ENCODE data around the gene PBXIP1. TPM values are rescaled to one million over a fixed set of nuclear protein-coding genes. Genes with fewer than 3 reads are reported as not detected.

PBXIP1 gene
- total and polyA plus RNA-seq, 2 of the 13 experiments (the other 11 are each of a cell fraction or from before 2014, with no cell fraction given): 16.3 to 31.9 TPM

- 0 out of 2 replicates have a peak, but pooled peaks have one; percentile 3 for TF ChIP-seq ZFY (CRISPR knock-in tag; IDR thresholded peaks at IDR 0.05)
- TF ChIP-seq MAF1 (CRISPR knock-in tag; IDR thresholded peaks at IDR 0.05; ENCODE audit: borderline replicate concordance): 0 out of 2 replicates have a peak, but pooled peaks have one; percentile 27
- TF ChIP-seq SP5 (CRISPR knock-in tag; IDR thresholded peaks at IDR 0.05; ENCODE audit: borderline replicate concordance, low read depth): peak; percentile 71
- no peak for TF ChIP-seq ZNF138 (CRISPR knock-in tag; IDR thresholded peaks at IDR 0.05; ENCODE audit: low read depth)
- TF ChIP-seq ZNF142 (CRISPR knock-in tag; IDR thresholded peaks at IDR 0.05): no peak
- no peak for TF ChIP-seq FOXA3 (CRISPR knock-in tag; IDR thresholded peaks at IDR 0.05)
- no peak for TF ChIP-seq FUBP1 (CRISPR knock-in tag; IDR thresholded peaks at IDR 0.05; ENCODE audit: borderline replicate concordance)
- no peak for TF ChIP-seq TBL1XR1 (IDR thresholded peaks at IDR 0.05; ENCODE audit: borderline replicate concordance, low read length, partially characterized antibody)
- TF ChIP-seq MIER3 (CRISPR knock-in tag; IDR thresholded peaks at IDR 0.05; ENCODE audit: borderline replicate concordance): no peak
- TF ChIP-seq ASH2L (IDR thresholded peaks at IDR 0.05; ENCODE audit: insufficient read length, low read depth, low read length): peak; percentile 19
- TF ChIP-seq DR1 (CRISPR knock-in tag; IDR thresholded peaks at IDR 0.05): peak; percentile 46; the same call in 1 of the 2 replicates
- no peak for TF ChIP-seq ZNF749 (CRISPR knock-in tag; IDR thresholded peaks at IDR 0.05; ENCODE audit: borderline replicate concordance)
- peak; percentile 47; the same call in 1 of the 2 replicates for TF ChIP-seq MED13 (CRISPR knock-in tag; IDR thresholded peaks at IDR 0.05)
- TF ChIP-seq FOXP1 (IDR thresholded peaks at IDR 0.05): no peak
- no peak for TF ChIP-seq FOXP1 (CRISPR knock-in tag; IDR thresholded peaks at IDR 0.05)
- TF ChIP-seq DNMT3B (CRISPR knock-in tag; conservative IDR thresholded peaks at IDR 0.05): no peak
- no peak for TF ChIP-seq ZFAT (CRISPR knock-in tag; conservative IDR thresholded peaks at IDR 0.05)
- TF ChIP-seq HMGXB3 (CRISPR knock-in tag; IDR thresholded peaks at IDR 0.05; ENCODE audit: borderline replicate concordance): no peak
These were observed 46.0 kb upstream of the PBXIP1 start (continued) for GRCh38 chr1:155001675-155002463.
